ENCODE results near the gene INTS15.

Gene INTS15

GRCh38 chr7:6640246-6640721 lies 50.5 kb downstream of the INTS15 start:
- TF ChIP-seq GATA3 (IDR thresholded peaks at IDR 0.05; ENCODE audit: low read depth, low read length) (no peak), GATA2 (IDR thresholded peaks at IDR 0.05; ENCODE audit: low read depth, low read length) (no peak)

- TF ChIP-seq GATA2 (IDR thresholded peaks at IDR 0.05; ENCODE audit: low read depth, low read length), result no peak
- TF ChIP-seq GATA3 (IDR thresholded peaks at IDR 0.05; ENCODE audit: low read depth, low read length), result no peak
These were observed 51.6 kb downstream of the INTS15 start for GRCh38 chr7:6641305-6642035.

GRCh38 chr7:6642239-6642839 lies 52.5 kb downstream of the INTS15 start:
- TF ChIP-seq GATA3 (IDR thresholded peaks at IDR 0.05; ENCODE audit: low read depth, low read length) (no peak), GATA2 (IDR thresholded peaks at IDR 0.05; ENCODE audit: low read depth, low read length) (no peak)

GRCh38 chr7:6642861-6643640 lies 53.2 kb downstream of the INTS15 start:
- no peak for TF ChIP-seq GATA2 (IDR thresholded peaks at IDR 0.05; ENCODE audit: low read depth, low read length)
- TF ChIP-seq GATA3 (IDR thresholded peaks at IDR 0.05; ENCODE audit: low read depth, low read length), result no peak

GRCh38 chr7:6643915-6644625 lies 54.2 kb downstream of the INTS15 start:
- TF ChIP-seq GATA2 (IDR thresholded peaks at IDR 0.05; ENCODE audit: low read depth, low read length) (no peak), GATA3 (IDR thresholded peaks at IDR 0.05; ENCODE audit: low read depth, low read length) (no peak)

GRCh38 chr7:6644728-6645127 lies 54.9 kb downstream of the INTS15 start:
- TF ChIP-seq GATA3 (IDR thresholded peaks at IDR 0.05; ENCODE audit: low read depth, low read length) (no peak), GATA2 (IDR thresholded peaks at IDR 0.05; ENCODE audit: low read depth, low read length) (no peak)

- TF ChIP-seq GATA3 (IDR thresholded peaks at IDR 0.05; ENCODE audit: low read depth, low read length), result no peak
These were observed 56.6 kb downstream of the INTS15 start for GRCh38 chr7:6646465-6646864.

GRCh38 chr7:6647080-6647479 lies 57.3 kb downstream of the INTS15 start:
- TF ChIP-seq GATA2 (IDR thresholded peaks at IDR 0.05; ENCODE audit: low read depth, low read length), result no peak
- no peak for TF ChIP-seq GATA3 (IDR thresholded peaks at IDR 0.05; ENCODE audit: low read depth, low read length)

GRCh38 chr7:6647541-6647940 lies 57.7 kb downstream of the INTS15 start:
- TF ChIP-seq GATA2 (IDR thresholded peaks at IDR 0.05; ENCODE audit: low read depth, low read length) (no peak), GATA3 (IDR thresholded peaks at IDR 0.05; ENCODE audit: low read depth, low read length) (no peak)

- no peak for TF ChIP-seq GATA2 (IDR thresholded peaks at IDR 0.05; ENCODE audit: low read depth, low read length)
- TF ChIP-seq GATA3 (IDR thresholded peaks at IDR 0.05; ENCODE audit: low read depth, low read length), result no peak
These were observed 58.4 kb downstream of the INTS15 start for GRCh38 chr7:6648066-6648814.

GRCh38 chr7:6648815-6649104 lies 58.9 kb downstream of the INTS15 start:
- TF ChIP-seq GATA3 (IDR thresholded peaks at IDR 0.05; ENCODE audit: low read depth, low read length) (no peak), GATA2 (IDR thresholded peaks at IDR 0.05; ENCODE audit: low read depth, low read length) (no peak)

- no peak for TF ChIP-seq GATA3 (IDR thresholded peaks at IDR 0.05; ENCODE audit: low read depth, low read length)
- TF ChIP-seq GATA2 (IDR thresholded peaks at IDR 0.05; ENCODE audit: low read depth, low read length), result no peak
These were observed 59.6 kb downstream of the INTS15 start for GRCh38 chr7:6649241-6649961.

- no peak for TF ChIP-seq GATA3 (IDR thresholded peaks at IDR 0.05; ENCODE audit: low read depth, low read length)
- TF ChIP-seq GATA2 (IDR thresholded peaks at IDR 0.05; ENCODE audit: low read depth, low read length), result no peak
These were observed 60.3 kb downstream of the INTS15 start for GRCh38 chr7:6650086-6650485.

Data from SH-SY5Y (cell line).